ENCODE results near the gene PLEKHM3. TPM values are rescaled to one million over a fixed set of nuclear protein-coding genes. Genes with fewer than 3 reads are reported as not detected.

Gene PLEKHM3
- total and polyA plus RNA-seq, 2 experiments from 2014 or later: 6.7 to 8.0 TPM

DNA sequence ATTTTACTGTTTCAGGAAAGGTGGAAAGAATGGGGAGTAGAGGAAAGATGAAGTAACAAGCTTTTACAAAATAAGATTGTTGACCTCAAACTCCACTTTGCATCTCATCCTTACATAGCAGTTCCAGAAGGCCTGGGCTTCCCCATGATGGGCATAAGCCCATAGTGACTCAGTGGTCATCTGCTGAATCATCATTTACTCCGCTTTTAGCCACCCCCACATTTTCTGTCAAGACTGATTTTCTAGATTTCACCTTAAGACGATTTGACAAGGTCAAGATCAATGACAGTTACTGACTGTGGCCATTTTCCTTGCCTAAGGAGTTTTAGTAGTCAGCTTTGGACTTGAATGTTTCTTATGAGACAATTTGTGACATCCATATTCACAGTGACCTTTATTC lies 49.4 kb downstream of the PLEKHM3 start:
- Histone ChIP-seq H3K36me3 (no peaks in the 10 kb centered on the region), H3K27ac (no peak overlapping the region), H3K4me1 (ENCODE audit: low read depth) (peaks cover 2% of the 10 kb centered on the region), H3K4me3 (no peak overlapping the region), H3K27me3 (no peaks in the 10 kb centered on the region), H3K9me3 (ENCODE audit: low read depth) (no peaks in the 10 kb centered on the region)
- no peak for DNase-seq (ENCODE audit: low read depth in 1 of 2, low spot score in 1 of 2)
- TF ChIP-seq, protein P1, sequence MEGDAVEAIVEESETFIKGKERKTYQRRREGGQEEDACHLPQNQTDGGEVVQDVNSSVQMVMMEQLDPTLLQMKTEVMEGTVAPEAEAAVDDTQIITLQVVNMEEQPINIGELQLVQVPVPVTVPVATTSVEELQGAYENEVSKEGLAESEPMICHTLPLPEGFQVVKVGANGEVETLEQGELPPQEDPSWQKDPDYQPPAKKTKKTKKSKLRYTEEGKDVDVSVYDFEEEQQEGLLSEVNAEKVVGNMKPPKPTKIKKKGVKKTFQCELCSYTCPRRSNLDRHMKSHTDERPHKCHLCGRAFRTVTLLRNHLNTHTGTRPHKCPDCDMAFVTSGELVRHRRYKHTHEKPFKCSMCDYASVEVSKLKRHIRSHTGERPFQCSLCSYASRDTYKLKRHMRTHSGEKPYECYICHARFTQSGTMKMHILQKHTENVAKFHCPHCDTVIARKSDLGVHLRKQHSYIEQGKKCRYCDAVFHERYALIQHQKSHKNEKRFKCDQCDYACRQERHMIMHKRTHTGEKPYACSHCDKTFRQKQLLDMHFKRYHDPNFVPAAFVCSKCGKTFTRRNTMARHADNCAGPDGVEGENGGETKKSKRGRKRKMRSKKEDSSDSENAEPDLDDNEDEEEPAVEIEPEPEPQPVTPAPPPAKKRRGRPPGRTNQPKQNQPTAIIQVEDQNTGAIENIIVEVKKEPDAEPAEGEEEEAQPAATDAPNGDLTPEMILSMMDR (IDR thresholded peaks at IDR 0.05; ENCODE audit: low read depth, low read length): no peak

DNA sequence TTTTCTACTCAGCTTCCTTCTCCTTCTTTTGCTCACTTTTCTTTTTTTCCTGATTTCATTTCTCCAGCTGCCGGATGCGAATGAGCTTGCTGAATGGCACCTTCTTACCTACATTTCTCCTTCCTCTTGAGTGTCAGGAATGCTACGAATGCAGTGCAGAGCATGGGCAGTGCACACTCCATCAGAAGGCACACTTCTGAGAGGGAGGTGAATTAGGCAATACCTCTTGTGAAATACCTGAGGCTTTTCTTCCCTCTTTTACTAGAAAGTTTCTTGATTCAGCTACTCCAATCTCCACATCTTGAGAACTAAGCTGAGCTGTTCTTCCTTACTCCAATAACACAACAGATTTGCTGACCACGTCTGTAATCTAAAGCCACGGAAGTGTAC lies 51.1 kb downstream of the PLEKHM3 start:
- H3K4me1 ChIP-seq (ENCODE audit: low read depth): peaks cover 14% of the 10 kb centered on the region
- TF ChIP-seq, protein P1 (IDR thresholded peaks at IDR 0.05; ENCODE audit: low read depth, low read length): no peak
- DNase-seq (ENCODE audit: low read depth in 1 of 2, low spot score in 1 of 2): peak in 1 of 2 donors; percentile 21
- H3K36me3 ChIP-seq: no peaks in the 10 kb centered on the region
- no peaks in the 10 kb centered on the region for H3K27me3 ChIP-seq
- no peak overlapping the region for H3K4me3 ChIP-seq
- H3K9me3 ChIP-seq (ENCODE audit: low read depth): no peaks in the 10 kb centered on the region
- H3K27ac ChIP-seq: no peak overlapping the region

DNA sequence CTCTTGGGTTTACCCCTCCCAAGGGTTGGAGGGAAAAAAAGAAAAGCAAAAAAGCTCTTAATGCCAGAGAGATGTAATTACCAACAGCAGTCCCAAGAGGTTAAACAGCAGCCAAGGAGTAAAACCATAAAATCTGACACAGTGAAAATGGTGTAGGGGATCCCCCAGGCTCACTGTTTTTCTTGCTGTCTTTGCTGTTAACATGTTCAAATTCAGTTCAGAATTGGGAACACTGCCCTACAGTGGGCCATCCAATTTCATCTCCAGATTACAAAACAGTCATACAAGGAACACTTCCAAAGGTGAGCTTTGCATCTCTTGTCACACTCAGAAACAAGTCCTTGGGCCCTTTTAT lies 54.5 kb downstream of the PLEKHM3 start:
- TF ChIP-seq, protein P1 (IDR thresholded peaks at IDR 0.05; ENCODE audit: low read depth, low read length): no peak
- no peak overlapping the region for H3K27ac ChIP-seq
- no peaks in the 10 kb centered on the region for H3K9me3 ChIP-seq (ENCODE audit: low read depth)
- H3K4me1 ChIP-seq (ENCODE audit: low read depth): peaks cover 14% of the 10 kb centered on the region
- no peak for DNase-seq (ENCODE audit: low read depth in 1 of 2, low spot score in 1 of 2)
- no peaks in the 10 kb centered on the region for H3K27me3 ChIP-seq
- no peak overlapping the region for H3K4me3 ChIP-seq
- H3K36me3 ChIP-seq: no peaks in the 10 kb centered on the region

DNA sequence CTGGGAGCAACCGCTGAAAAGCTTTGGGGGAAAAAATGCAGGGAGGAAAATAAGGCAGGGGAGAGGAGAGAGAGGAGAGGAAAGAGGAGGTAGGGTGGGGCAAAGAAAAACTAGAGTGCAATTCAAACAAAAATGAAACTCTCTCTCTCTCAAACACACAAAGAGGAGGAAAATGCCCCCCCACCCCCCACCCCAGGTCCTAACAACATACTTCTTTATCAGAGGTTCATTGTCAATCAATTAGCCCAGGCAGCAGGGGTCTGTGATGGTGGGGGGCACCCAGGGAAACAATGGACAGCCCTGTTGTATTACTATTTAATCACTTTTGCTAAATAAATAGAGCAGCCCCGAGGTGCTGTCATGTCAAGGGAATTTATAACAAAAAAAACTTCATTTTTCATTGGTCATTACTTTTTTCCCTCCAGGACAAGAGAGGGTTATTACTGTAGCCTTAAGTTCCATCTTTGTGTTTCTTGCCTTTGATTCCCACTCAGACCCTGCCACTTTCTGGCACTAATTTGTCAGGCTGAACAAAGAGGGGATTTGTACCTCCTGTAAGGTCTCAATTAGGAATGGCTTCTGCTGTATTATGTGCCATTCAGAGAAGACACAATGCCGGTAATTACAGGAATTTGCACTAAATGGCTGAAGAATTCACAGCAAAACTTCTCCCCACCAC lies 55.0 kb downstream of the PLEKHM3 start:
- Histone ChIP-seq H3K9me3 (ENCODE audit: low read depth) (no peaks in the 10 kb centered on the region), H3K27me3 (no peaks in the 10 kb centered on the region), H3K4me3 (no peak overlapping the region), H3K27ac (no peak overlapping the region), H3K4me1 (ENCODE audit: low read depth) (peaks cover 14% of the 10 kb centered on the region), H3K36me3 (no peaks in the 10 kb centered on the region)
- TF ChIP-seq, protein P1 (IDR thresholded peaks at IDR 0.05; ENCODE audit: low read depth, low read length): no peak
- DNase-seq (ENCODE audit: low read depth in 1 of 2, low spot score in 1 of 2): no peak

DNA sequence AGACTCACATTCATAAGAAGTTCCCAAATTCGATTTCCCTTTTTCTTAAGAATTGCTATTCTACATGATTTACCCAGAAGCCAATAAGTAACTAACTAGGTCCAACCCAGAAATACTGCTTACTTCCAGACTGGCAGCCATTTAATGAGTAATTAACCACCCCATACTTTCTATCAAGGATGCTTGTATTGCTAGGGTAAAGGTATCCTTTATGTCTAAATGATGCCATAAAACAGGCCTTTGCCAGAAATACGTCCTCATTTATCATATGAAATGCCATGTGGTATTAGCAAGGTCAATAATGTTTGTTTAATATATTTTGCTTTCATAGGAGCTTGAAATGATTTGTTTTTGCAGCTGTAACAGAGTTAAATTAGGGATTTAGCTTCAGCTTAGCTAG lies 56.1 kb downstream of the PLEKHM3 start:
- H3K27me3 ChIP-seq: no peaks in the 10 kb centered on the region
- TF ChIP-seq, protein P1 (IDR thresholded peaks at IDR 0.05; ENCODE audit: low read depth, low read length): no peak
- H3K9me3 ChIP-seq (ENCODE audit: low read depth): no peaks in the 10 kb centered on the region
- no peak overlapping the region for H3K27ac ChIP-seq
- peaks cover 14% of the 10 kb centered on the region for H3K4me1 ChIP-seq (ENCODE audit: low read depth)
- H3K36me3 ChIP-seq: no peaks in the 10 kb centered on the region
- no peak overlapping the region for H3K4me3 ChIP-seq
- DNase-seq (ENCODE audit: low read depth in 1 of 2, low spot score in 1 of 2): no peak
